Left kidney (tissue), 2 donors: Measurements from ENCODE around the gene TNFSF9. TPM values are rescaled to one million over a fixed set of nuclear protein-coding genes. Genes with fewer than 3 reads are reported as not detected.
"Not testable (repeated sequence)": the region's sequence is repeated elsewhere in the genome, so short reads cannot be mapped to it uniquely, and the experiment has no call there.

ENCODE experiments used
- DNase-seq: peaks from one replicate; pipeline ENCODE4 v3.0.0-alpha.2; 2013
- polyA plus RNA-seq: library from polyadenylated mRNA; unstranded; fragments of 120-200 nt; gene quantifications from one replicate; pipeline ENCODE4 v1.2.1, GENCODE V29; 2013; ENCODE audit not compliant: insufficient read length

Gene TNFSF9
- polyA plus RNA-seq, 1 donor, result 0.20 TPM

DNA sequence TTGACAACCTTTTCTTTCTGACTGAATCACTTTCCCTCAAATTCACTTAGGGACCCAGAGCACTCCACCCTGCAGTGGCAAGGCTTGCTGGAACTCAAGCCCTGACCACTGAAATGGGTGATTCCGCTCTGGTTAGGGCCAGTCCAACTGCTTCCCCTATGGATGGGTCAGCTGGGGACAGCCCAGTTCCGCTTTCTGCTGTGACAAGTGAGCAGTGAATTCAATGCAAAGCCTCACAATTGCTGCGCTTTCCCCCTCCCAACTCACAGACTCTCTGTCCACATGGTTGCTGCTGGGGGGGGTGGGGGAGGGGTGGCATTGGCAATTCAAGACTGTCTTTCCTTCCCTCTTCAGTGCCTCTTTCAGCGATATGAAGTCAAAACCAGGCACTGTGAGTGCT, 41.4 kb downstream of the TNFSF9 start:
- no peak for DNase-seq

DNA sequence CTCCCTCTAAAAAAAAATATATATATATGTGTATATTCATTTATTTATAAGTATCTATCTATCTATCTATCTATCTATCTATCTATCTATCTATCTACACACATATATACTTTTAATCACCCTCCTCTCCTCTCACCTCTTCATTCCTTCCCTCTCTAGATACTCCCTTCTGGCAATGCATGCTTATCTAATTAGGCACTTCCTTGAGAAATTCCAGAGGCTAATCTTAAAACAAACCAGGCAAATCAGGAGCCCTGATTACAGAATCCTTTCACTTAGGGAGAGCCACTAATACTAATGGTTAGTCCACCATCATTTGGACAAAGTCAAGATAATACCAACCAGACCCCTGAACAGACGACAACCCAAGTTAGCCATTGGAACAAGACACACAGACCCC, 42.5 kb downstream of the TNFSF9 start:
- no peak for DNase-seq

DNA sequence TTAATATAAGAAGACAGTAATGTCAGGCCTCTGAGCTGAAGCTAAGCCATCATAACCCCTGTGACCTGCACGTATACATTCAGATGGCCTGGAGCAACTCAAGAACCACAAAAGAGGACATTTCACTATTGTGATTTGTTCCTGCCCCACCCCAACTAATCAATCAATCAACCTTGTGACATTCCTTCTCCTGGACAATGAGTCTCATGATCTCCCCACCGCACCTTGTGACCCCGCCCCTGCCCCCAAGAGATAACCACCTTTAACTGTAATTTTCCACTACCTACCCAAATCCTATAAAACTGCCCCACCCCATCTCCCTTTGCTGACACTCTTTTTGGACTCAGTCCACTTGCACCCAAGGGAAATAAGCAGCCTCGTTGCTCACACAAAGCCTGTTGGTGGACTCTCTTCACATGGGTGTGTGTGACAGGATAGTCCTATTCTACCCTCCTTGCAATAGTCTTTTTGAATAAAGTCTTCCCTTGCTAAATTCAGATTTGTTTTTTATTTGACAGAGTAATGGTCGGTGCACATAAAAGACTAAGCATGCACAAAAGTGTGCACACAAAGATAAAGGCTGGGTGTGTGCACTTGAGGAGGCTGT, 46.1 kb downstream of the TNFSF9 start:
- no peak for DNase-seq

DNA sequence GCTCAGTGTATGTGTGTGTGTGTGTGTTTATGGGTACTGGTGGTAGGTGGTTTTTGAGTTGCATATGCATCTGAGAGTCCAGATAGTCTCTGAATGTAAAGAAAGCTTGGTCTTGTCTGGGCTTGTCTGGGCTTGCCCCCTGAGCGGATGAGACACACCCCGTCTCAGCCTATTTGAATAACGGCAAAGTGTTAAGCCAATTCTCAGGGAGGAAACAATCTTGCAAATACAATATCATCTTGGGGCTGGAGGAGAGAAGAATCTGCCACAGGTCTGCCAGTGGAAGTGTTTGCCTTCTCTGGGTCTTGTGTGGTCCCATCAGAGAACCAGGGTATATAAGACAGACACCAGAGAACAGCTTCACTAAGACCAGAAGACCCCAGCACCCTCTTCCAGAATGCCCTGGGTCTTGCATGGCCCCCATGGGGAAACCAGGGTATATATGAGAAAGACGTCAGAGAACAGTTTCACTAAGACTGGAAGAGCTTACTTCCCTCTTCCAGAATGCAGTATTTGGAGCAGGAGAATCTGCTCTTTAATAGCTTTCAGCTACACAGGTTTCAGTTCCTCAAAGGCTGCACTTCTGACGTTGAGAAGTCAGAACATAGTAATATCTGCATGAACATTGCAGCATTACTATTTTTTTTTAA, 46.8 kb downstream of the TNFSF9 start:
- no peak for DNase-seq

DNA sequence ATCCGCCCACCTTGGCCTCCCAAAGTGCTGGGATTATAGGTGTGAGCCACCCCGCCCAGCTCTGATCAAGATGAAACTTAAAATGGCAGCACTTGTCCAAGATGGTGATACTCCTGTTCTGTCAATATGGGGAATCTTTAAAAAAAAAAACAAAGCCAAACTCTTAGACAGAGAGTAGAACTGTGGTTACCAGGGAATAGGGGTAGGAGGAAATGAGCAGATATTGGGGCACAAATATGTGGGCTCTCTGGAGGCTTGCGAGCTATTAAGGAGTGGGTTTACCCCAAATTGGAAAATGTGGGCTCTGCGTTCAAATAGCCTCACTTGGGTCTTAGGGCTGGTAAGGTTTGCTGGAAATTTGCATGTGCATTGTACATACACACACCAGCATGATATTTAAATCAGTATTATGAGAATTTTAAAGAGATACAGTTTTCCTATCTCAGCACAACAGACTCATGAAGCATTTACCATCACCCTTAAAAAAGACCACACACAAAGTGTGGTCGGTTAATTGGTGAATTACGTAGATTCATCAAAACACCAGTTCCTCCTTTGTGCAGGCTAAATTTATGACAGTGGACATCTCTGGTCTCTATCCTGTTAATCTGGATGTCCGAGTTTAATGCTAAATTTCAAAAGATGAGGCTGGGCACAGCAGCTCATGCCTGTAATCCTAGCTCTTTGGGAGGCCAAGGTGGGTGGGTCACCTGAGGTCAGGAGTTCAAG, 48.8 kb downstream of the TNFSF9 start:
- DNase-seq, result no peak

DNA sequence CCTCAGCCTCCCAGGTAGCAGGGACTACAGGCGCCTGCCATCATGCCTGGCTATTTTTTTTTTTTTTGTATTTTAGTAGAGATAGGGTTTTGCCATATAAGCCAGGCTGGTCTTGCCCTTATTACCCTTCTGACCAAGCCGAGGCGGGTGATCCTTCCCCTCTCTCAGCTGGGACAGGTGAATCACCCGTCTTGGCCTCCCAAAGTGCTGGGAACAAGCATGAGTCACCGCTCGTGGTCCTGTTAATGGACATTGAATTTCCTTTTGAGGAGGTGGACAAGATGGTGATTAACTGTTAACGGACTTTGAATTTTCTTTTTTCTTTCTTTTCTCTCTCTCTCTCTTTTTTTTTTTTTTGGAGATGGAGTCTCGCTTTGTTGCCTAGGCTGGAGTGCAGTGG, 49.5 kb downstream of the TNFSF9 start:
- no peak for DNase-seq

DNA sequence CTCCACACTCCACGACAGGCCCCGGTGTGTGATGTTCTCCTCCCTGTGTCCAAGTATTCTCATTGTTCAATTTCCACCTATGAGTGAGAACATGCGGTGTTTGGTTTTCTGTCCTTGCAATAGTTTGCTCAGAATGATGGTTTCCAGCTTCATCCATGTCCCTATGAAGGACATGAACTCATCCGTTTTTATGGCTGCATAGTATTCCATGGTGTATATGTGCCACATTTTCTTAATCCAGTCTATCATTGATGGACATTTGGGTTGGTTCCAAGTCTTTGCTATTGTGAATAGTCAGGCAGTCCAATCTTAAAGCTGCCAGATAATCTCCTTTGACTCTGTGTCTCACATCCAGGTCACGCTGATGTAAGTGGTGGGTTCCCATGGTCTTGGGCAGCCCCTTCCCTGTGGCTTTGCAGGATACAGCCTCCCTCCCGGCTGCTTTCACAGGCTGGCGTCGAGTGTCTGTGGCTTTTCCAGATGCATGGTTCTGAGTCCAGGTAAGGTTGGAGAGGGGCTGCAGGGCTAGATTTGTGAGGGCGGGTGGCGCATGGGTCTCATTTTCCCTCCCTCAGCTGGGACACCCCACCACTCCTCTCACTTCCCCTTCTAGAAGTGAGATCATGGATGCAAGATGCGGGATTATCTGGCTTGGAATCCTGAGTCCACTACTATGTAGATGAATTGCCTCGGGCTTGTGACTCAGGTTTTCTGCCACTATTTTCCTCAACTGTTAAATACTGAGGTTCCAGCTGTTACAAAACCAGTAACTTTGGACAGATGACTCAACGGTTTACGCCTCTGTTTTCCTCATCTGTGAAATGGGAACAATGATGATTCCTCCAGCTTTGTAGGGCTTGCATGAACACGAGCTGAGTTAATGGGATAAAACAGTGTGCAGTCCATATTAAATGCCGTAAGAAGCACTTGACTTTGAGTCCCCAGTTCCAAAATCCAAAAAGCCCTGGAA, 52.0 kb downstream of the TNFSF9 start:
- DNase-seq, result not testable (repeated sequence)

Other genes with a start within 250 kb of the TNFSF9 start
- gene ACER1, start 197.4 kb upstream of the TNFSF9 start, polyA plus RNA-seq, result not detected
- gene CLPP, start 169.5 kb upstream of the TNFSF9 start, polyA plus RNA-seq, result 47.5 TPM
- 35.1 TPM for gene ALKBH7, start 158.2 kb upstream of the TNFSF9 start, polyA plus RNA-seq
- 2.4 TPM for gene PSPN, start 155.1 kb upstream of the TNFSF9 start, polyA plus RNA-seq
- gene GTF2F1, start 137.9 kb upstream of the TNFSF9 start, polyA plus RNA-seq, result 69.9 TPM
- gene KHSRP, start 106.2 kb upstream of the TNFSF9 start, polyA plus RNA-seq, result 280 TPM
- gene SLC25A41, start 97.3 kb upstream of the TNFSF9 start, polyA plus RNA-seq, result 1.0 TPM
- gene SLC25A23, start 71.2 kb upstream of the TNFSF9 start, polyA plus RNA-seq, result 70.8 TPM
- gene CRB3, start 66.8 kb upstream of the TNFSF9 start, polyA plus RNA-seq, result 21.8 TPM
- 36.7 TPM for gene DENND1C, start 49.2 kb upstream of the TNFSF9 start, polyA plus RNA-seq
- gene TUBB4A, start 28.7 kb upstream of the TNFSF9 start, polyA plus RNA-seq, result 27.6 TPM
- gene CD70, start 60.1 kb downstream of the TNFSF9 start, polyA plus RNA-seq, result not detected
- 0.07 TPM for gene TNFSF14, start 139.1 kb downstream of the TNFSF9 start, polyA plus RNA-seq
- 19.4 TPM for gene C3, start 189.6 kb downstream of the TNFSF9 start, polyA plus RNA-seq
- gene GPR108, start 206.6 kb downstream of the TNFSF9 start, polyA plus RNA-seq, result 62.3 TPM
- gene TRIP10, start 208.7 kb downstream of the TNFSF9 start, polyA plus RNA-seq, result 48.7 TPM
- 6.2 TPM for gene SH2D3A, start 236.4 kb downstream of the TNFSF9 start, polyA plus RNA-seq
- gene VAV1, start 241.7 kb downstream of the TNFSF9 start, polyA plus RNA-seq, result 1.5 TPM